Breast epithelium (tissue), 3 donors: ENCODE measurements around the gene KCNK4.

Source experiments
- POLR2A ChIP-seq: fragments of 450-650 bp; IDR thresholded peaks from one replicate; pipeline ENCODE4 v1.6.1; 2016; ENCODE audit warnings: antibody characterized with exemption, mild to moderate bottlenecking, moderate library complexity
- POLR2AphosphoS5 ChIP-seq, 3 donors: sonication (generic); formaldehyde crosslinking; IDR thresholded peaks; one replicate each; pipeline ENCODE4 v1.6.1; 2017; ENCODE audit warnings: antibody characterized with exemption in 3 of 3
- TF ChIP-seq, protein P1 (sequence below), 3 donors: fragments of 450-650 bp; IDR thresholded peaks; one replicate each; pipeline ENCODE4 v1.5.1; 2016 to 2017; ENCODE audit warnings: antibody characterized with exemption in 3 of 3, mild to moderate bottlenecking in 3 of 3, moderate library complexity in 3 of 3

DNA sequence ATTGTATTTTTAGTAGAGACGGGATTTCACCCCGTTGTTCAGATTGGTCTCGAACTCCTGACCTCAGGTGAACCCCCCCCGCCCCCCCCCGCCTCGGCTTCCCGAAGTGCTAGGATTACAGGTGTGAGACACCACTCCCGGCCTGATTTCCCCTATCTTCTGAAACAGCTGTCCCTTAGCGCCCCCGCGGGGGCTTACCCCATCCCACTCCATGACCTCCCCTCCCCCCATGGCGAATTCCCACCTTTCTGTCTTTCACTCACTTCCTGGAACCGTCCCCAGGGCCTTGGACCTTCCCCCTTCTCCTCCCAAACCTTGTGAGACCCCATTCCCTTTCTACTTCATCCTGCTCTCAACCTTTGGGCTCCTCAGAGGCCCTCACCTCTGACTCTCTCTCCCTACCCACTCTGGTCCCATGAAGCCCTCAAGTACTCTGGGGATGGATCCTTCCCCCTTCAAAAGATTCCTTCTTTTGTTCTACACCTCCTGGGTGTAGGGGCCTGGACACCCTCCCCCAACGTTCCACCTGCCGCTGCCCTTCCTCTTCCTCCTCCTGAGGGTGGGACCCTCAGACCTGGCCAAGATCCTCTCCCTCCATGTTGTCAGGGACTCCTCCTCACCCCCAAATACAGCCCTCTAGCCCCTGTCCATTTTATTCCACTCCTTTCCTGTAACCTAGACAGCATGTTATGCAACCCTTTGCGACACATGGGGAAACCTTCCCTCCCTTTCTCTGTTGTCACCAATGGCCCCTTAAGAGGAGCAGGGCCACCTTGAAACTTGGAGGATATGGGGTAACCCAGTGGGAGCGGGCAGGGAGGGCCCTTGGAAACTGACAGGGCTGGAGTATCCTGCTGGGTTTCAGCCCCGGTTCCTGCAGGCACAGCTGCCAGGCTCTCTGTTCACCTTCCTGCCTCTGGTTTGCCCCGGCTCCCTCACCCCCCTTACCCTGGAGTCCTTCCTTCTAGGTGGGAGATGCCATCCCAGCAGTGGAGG, 28.0 kb downstream of the KCNK4 start:
- TF ChIP-seq POLR2A (no peak), POLR2AphosphoS5 (IDR thresholded peaks at IDR 0.05) (no peak)
- TF ChIP-seq, protein P1, sequence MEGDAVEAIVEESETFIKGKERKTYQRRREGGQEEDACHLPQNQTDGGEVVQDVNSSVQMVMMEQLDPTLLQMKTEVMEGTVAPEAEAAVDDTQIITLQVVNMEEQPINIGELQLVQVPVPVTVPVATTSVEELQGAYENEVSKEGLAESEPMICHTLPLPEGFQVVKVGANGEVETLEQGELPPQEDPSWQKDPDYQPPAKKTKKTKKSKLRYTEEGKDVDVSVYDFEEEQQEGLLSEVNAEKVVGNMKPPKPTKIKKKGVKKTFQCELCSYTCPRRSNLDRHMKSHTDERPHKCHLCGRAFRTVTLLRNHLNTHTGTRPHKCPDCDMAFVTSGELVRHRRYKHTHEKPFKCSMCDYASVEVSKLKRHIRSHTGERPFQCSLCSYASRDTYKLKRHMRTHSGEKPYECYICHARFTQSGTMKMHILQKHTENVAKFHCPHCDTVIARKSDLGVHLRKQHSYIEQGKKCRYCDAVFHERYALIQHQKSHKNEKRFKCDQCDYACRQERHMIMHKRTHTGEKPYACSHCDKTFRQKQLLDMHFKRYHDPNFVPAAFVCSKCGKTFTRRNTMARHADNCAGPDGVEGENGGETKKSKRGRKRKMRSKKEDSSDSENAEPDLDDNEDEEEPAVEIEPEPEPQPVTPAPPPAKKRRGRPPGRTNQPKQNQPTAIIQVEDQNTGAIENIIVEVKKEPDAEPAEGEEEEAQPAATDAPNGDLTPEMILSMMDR (IDR thresholded peaks at IDR 0.05), result no peak
